Ascending aorta (tissue), 2 donors: Measurements from ENCODE around the gene PBRM1. TPM values are rescaled to one million over a fixed set of nuclear protein-coding genes. Genes with fewer than 3 reads are reported as not detected.

ENCODE experiments used
- DNase-seq, 2 donors: peaks; one replicate each; pipeline ENCODE4 v3.0.0-alpha.2; 2019; ENCODE audit warnings: low spot score in 2 of 2
- H3K27ac ChIP-seq, 2 donors: fragments of 200-600 bp; sonication (generic); one replicate each; pipeline ENCODE4 v1.5.1; 2016 to 2017; ENCODE audit warnings: mild to moderate bottlenecking in 1 of 2
- H3K27me3 ChIP-seq: fragments of 200-600 bp; sonication (generic); one replicate; pipeline ENCODE4 v1.5.1; 2017
- H3K36me3 ChIP-seq, 2 donors: fragments of 200-600 bp; sonication (generic); one replicate each; pipeline ENCODE4 v1.5.1; 2016
- H3K4me1 ChIP-seq, 2 donors: fragments of 200-600 bp; sonication (generic); one replicate each; pipeline ENCODE4 v1.5.1; 2016 to 2017; ENCODE audit warnings: mild to moderate bottlenecking in 1 of 2
- H3K4me3 ChIP-seq, 2 donors: fragments of 200-600 bp; sonication (generic); one replicate each; pipeline ENCODE4 v1.5.1; 2016 to 2017; ENCODE audit warnings: mild to moderate bottlenecking in 1 of 2
- H3K9me3 ChIP-seq, 2 donors: fragments of 200-600 bp; sonication (generic); one replicate each; pipeline ENCODE4 v1.5.1; 2016
- CTCF ChIP-seq, 3 experiments: fragments of 200-600 bp in 2 of 3; fragments of 450-650 bp in 1 of 3; sonication (generic) in 2 of 3; IDR thresholded peaks; one replicate each; pipeline ENCODE4 v1.5.1; 2016 to 2019; ENCODE audit warnings: antibody characterized with exemption in 3 of 3, mild to moderate bottlenecking in 1 of 3, moderate library complexity in 1 of 3
- intact Hi-C: fragments of 100-400 bp; cut with DNase I; formaldehyde crosslinking; loops from one replicate; pipeline ENCODE4 v1.15.1; 2023
- total RNA-seq: library from RNA; depleted of rRNA; stranded (reverse); fragments of >200 nt; gene quantifications from one replicate; pipeline ENCODE4 v1.1.0, GENCODE V29; 2016

PBRM1 gene
- total RNA-seq, 1 donor from 2014 or later: 36.7 TPM

DNA sequence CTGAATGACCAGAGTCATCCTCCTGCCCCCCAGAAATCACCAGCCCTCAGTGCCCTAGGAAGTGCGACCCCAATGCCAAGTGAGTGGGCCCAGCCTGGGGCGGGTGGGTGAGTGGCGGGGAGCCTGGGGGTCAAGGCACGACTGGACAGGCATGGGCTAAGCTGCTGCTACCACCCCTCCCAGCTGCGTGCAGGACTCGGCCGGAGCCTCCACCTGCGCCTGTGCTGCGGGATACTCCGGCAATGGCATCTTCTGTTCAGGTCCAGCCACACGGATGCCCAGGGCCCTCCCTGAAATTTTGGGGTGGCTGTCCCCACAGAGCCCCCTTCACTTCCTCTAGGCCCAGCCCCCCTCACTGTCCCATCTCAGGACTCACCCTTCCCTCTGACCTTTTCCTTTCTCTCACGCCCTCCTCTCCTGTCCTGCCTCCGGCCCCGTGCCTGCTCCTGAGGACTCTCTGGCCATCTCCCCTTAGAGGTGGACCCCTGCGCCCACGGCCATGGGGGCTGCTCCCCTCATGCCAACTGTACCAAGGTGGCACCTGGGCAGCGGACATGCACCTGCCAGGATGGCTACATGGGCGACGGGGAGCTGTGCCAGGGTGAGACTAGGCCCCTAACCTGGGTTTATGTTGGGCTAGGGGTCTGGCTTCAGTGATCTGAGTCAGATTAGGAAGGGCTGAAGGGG, 169.1 kb downstream of the PBRM1 start:
- TF ChIP-seq CTCF (IDR thresholded peaks at IDR 0.05): no peak
- Histone ChIP-seq H3K27me3 (no peaks in the 10 kb centered on the region), H3K4me3 (no peak overlapping the region), H3K36me3 (no peaks in the 10 kb centered on the region), H3K4me1 (no peaks in the 10 kb centered on the region), H3K27ac (no peak overlapping the region), H3K9me3 (no peaks in the 10 kb centered on the region)
- no peak for DNase-seq
- intact Hi-C loops: no loop called here

DNA sequence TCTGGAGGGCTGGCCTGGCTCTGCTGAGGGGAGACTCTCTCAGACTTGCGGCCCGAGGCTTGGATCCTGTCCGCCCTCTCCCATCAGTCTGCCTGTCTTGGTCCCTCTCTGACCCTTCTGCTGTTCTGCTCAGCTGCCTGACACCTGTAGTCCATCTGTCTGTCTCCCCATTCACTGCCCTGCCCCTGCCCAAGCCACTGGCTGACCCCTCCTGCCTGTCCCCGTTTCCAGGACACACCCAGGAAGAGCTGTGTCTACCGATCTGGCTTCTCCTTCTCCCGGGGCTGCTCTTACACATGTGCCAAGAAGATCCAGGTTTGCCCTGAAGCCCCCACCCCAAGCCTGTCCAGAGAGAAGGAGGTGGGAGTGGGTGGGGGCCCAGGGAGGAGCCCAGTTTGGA, 170.5 kb downstream of the PBRM1 start:
- intact Hi-C loops: no loop called here
- no peaks in the 10 kb centered on the region for H3K4me1 ChIP-seq
- no peak overlapping the region for H3K27ac ChIP-seq
- H3K4me3 ChIP-seq: no peak overlapping the region
- no peaks in the 10 kb centered on the region for H3K36me3 ChIP-seq
- H3K27me3 ChIP-seq: no peaks in the 10 kb centered on the region
- no peak for TF ChIP-seq CTCF (IDR thresholded peaks at IDR 0.05)
- DNase-seq: no peak
- H3K9me3 ChIP-seq: no peaks in the 10 kb centered on the region

GRCh38 chr3:52514576-52514975, 171.1 kb downstream of the PBRM1 start:
- intact Hi-C loops: no loop called here

DNA sequence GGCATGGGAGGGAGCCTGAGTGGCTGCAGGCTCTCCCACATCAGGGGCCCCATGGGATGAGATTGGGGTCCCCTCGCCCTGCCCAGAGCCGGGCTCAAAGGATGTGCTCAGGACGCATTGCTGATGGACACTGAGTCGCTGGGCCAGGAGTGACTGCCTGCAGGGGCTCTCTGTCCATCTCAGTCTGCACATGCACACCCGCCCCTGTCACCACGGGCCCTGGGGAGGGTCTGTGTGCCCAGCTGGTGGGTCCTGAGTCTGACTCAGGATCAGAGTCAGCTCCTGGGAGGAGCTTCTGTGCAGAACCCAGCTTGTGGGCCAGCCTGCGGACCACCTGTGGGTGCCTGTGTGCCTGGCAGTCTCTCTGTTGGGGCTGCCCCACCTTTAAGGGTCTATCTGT, 172.4 kb downstream of the PBRM1 start:
- Histone ChIP-seq H3K4me3 (no peak overlapping the region), H3K27ac (no peak overlapping the region), H3K9me3 (no peaks in the 10 kb centered on the region), H3K4me1 (no peaks in the 10 kb centered on the region), H3K36me3 (no peaks in the 10 kb centered on the region), H3K27me3 (no peaks in the 10 kb centered on the region)
- intact Hi-C loops: no loop called here
- TF ChIP-seq CTCF (IDR thresholded peaks at IDR 0.05): no peak
- DNase-seq: no peak

More at GRCh38 chr3:52514576-52514975, 171.1 kb downstream of the PBRM1 start:
- Histone ChIP-seq H3K9me3 (no peaks in the 10 kb centered on the region), H3K27ac (no peak overlapping the region), H3K27me3 (no peaks in the 10 kb centered on the region), H3K36me3 (no peaks in the 10 kb centered on the region), H3K4me1 (no peaks in the 10 kb centered on the region), H3K4me3 (no peak overlapping the region)
- no peak for DNase-seq
- no peak for TF ChIP-seq CTCF (IDR thresholded peaks at IDR 0.05)

DNA sequence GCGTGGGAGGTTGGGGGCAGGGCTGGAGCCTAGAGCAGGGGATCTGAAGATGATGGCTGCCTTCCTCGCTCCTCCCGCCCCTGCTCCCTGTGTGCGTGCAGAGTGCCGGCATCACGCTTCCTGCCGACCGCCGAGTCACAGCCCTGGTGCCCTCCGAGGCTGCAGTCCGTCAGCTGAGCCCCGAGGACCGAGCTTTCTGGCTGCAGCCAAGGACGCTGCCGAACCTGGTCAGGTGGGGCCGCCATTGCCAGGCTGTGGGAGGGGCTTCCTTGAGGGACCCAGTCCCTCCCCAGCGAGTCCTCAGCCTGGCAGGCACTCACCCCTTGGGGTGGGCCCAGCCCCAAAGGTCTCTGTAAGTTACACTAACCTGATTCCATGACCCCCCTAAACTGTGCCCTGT, 173.0 kb downstream of the PBRM1 start:
- H3K4me1 ChIP-seq: no peaks in the 10 kb centered on the region
- no peak overlapping the region for H3K4me3 ChIP-seq
- TF ChIP-seq CTCF (IDR thresholded peaks at IDR 0.05): no peak
- H3K27me3 ChIP-seq: no peaks in the 10 kb centered on the region
- H3K36me3 ChIP-seq: no peaks in the 10 kb centered on the region
- no peak overlapping the region for H3K27ac ChIP-seq
- no peaks in the 10 kb centered on the region for H3K9me3 ChIP-seq
- intact Hi-C loops: no loop called here
- no peak for DNase-seq

- H3K27ac ChIP-seq: no peak overlapping the region
- DNase-seq: no peak
- intact Hi-C loops: no loop called here
- H3K4me1 ChIP-seq: no peaks in the 10 kb centered on the region
- H3K27me3 ChIP-seq: no peaks in the 10 kb centered on the region
- no peak overlapping the region for H3K4me3 ChIP-seq
- TF ChIP-seq CTCF (IDR thresholded peaks at IDR 0.05): no peak
- H3K9me3 ChIP-seq: no peaks in the 10 kb centered on the region
- no peaks in the 10 kb centered on the region for H3K36me3 ChIP-seq
Measured at GRCh38 chr3:52512105-52512504, 173.6 kb downstream of the PBRM1 start.
